Lower lobe of right lung (tissue), 2 donors: Measurements from ENCODE around the gene BCAM. TPM values are rescaled to one million over a fixed set of nuclear protein-coding genes. Genes with fewer than 3 reads are reported as not detected.
A peak's percentile ranks its signal among the peaks of the same experiment; 100 is the strongest.

Experiments
- ATAC-seq, 2 donors: fragments of 200-7000 bp; cut with Tn5 transposase; one replicate each; pipeline ENCODE4 v1.9.1; 2020 to 2022; ENCODE audit warnings: mild to moderate bottlenecking in 2 of 2, moderate library complexity in 2 of 2
- DNase-seq: peaks from one replicate; pipeline ENCODE4 v3.0.0-alpha.2; 2020
- H3K27ac ChIP-seq: fragments of 200-600 bp; one replicate; pipeline ENCODE4 v1.8.0; 2022
- H3K27me3 ChIP-seq: fragments of 200-600 bp; one replicate; pipeline ENCODE4 v1.8.0; 2022; ENCODE audit warnings: low read depth
- H3K36me3 ChIP-seq: fragments of 200-600 bp; one replicate; pipeline ENCODE4 v1.8.0; 2022; ENCODE audit warnings: mild to moderate bottlenecking
- H3K4me1 ChIP-seq: fragments of 200-600 bp; one replicate; pipeline ENCODE4 v1.8.0; 2022
- H3K4me3 ChIP-seq: fragments of 200-600 bp; one replicate; pipeline ENCODE4 v1.8.0; 2022; ENCODE audit warnings: mild to moderate bottlenecking
- H3K9me3 ChIP-seq: fragments of 200-600 bp; one replicate; pipeline ENCODE4 v1.8.0; 2022
- intact Hi-C: fragments of 100-400 bp; cut with DNase I; formaldehyde crosslinking; loops from one replicate; pipeline ENCODE4 v1.11.0; 2022
- long read RNA-seq: library from polyadenylated mRNA; unstranded; transcript quantifications from one replicate; pipeline ENCODE4 v2.0.0, GENCODE V29; 2021
- total RNA-seq: library from RNA; stranded (reverse); fragmentation: NEBNext Ultra II Directional; extraction: Animal tissue kit (Norgen Biotek cat#: 25700); gene quantifications from one replicate; pipeline ENCODE4 v1.2.1, GENCODE V29; 2021
- TF ChIP-seq, protein P1 (sequence below): fragments of 200-600 bp; IDR thresholded peaks from one replicate; pipeline ENCODE4 v1.8.0; 2022; ENCODE audit warnings: antibody characterized with exemption, mild to moderate bottlenecking
- donor health status: DM: no; HTN: yes; CAD: no; lungs with severe emphysema.

Gene BCAM
- total RNA-seq = 205 TPM
- long read RNA-seq, transcript BCAM-201 (15 exons, 2,453 nt) = major isoform, 30 of 64 reads
- long read RNA-seq, partial matches to known transcripts = 25 of 64 reads
- long read RNA-seq, other reads (novel, unspliced or antisense) = 6 of 64 reads

GRCh38 chr19:44808463-44809371, at the start of gene BCAM:
Gene BCAM, plus strand, starts transcription at chr19:44809103. Its CDS starts 22 bp downstream, at chr19:44809125.
- peaks cover 35% of the 10 kb centered on the region for H3K4me1 ChIP-seq
- H3K9me3 ChIP-seq = no peaks in the 10 kb centered on the region
- DNase-seq (peak; percentile 83), ATAC-seq (peak; percentile 91)
- intact Hi-C loops = no loop called here
- H3K4me3 ChIP-seq = peak within 1 kb of the TSS; percentile 71
- peak within 1 kb of the TSS; percentile 80 for H3K27ac ChIP-seq
- H3K36me3 ChIP-seq = peaks cover 21% of the 10 kb centered on the region
- TF ChIP-seq, protein P1, sequence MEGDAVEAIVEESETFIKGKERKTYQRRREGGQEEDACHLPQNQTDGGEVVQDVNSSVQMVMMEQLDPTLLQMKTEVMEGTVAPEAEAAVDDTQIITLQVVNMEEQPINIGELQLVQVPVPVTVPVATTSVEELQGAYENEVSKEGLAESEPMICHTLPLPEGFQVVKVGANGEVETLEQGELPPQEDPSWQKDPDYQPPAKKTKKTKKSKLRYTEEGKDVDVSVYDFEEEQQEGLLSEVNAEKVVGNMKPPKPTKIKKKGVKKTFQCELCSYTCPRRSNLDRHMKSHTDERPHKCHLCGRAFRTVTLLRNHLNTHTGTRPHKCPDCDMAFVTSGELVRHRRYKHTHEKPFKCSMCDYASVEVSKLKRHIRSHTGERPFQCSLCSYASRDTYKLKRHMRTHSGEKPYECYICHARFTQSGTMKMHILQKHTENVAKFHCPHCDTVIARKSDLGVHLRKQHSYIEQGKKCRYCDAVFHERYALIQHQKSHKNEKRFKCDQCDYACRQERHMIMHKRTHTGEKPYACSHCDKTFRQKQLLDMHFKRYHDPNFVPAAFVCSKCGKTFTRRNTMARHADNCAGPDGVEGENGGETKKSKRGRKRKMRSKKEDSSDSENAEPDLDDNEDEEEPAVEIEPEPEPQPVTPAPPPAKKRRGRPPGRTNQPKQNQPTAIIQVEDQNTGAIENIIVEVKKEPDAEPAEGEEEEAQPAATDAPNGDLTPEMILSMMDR = no peak
- no peaks in the 10 kb centered on the region for H3K27me3 ChIP-seq

GRCh38 chr19:44762038-44762437, 46.9 kb upstream of the BCAM start:
- intact Hi-C loops = no loop called here
- no peaks in the 10 kb centered on the region for H3K9me3 ChIP-seq
- no peak overlapping the region for H3K27ac ChIP-seq
- no peak for ATAC-seq
- H3K36me3 ChIP-seq = peaks cover 41% of the 10 kb centered on the region
- H3K4me1 ChIP-seq = peaks cover 17% of the 10 kb centered on the region
- TF ChIP-seq, protein P1 = no peak
- no peak for DNase-seq
- H3K27me3 ChIP-seq = no peaks in the 10 kb centered on the region
- no peak overlapping the region for H3K4me3 ChIP-seq

DNA sequence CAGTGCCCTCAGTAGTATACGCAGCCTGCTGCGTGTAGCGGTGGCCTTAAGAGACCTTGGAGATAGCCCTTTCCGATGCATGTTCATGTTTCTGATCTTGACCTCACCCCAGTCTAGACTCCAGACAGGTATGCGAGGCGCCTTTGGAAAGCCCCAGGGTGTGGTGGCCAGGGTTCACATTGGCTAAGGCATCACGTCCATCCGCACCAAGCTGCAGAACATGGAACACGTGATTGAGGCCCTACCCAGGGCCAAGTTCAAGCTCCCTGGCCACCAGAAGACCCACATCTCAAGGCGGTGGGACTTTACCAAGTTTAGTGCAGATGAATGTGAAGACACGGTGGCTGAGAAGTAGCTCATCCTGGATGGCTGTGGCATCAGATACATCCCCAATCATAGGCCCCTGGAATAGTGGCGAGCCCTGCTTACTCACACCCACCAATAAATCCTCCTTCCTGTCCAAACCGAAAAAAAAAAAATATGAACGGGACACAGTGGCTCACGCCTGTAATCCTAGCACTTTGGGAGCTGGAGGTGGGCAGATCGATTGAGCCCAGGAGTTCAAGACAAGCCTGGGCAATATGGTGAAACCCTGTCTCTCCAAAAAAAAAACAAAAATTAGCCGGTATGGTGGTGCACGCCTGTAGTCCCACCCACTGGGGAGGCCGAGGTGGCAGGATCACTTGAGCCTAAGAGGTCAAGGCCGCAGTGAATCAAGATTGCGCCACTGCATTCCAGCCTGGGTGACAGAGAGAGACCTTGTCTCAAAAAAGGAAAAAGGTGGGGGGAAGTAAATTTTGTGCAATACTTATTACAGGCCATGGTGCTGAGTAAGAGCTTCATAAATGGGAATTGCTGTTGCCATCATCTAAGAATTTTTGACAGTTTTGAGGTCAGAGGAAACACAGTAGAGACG, 43.6 kb upstream of the BCAM start:
- intact Hi-C loops = no loop called here
- Histone ChIP-seq H3K27me3 (no peaks in the 10 kb centered on the region), H3K36me3 (peaks cover 13% of the 10 kb centered on the region), H3K27ac (no peak overlapping the region), H3K4me1 (peaks cover 12% of the 10 kb centered on the region), H3K4me3 (no peak overlapping the region), H3K9me3 (no peaks in the 10 kb centered on the region)
- TF ChIP-seq, protein P1 = no peak
- DNase-seq (peak; percentile 73), ATAC-seq (peak; percentile 13 to 15)

DNA sequence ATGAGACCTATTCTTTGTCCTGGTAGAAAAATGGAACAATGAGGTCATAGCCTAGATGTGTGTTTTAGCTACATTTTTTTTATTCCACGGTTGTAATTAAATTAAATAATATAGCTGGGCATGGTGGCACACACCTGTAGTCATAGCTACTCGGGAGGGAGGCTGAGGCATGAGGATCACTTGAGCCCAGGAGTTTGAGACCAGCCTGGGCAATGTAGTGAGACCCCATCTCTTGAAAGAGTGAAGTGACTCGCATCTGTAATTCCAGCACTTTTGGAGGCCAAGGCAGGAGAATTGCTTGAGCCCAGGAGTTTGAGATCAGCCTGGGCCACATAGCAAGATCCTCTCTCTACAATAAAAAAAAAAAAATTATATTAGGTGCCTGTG, 43.0 kb upstream of the BCAM start:
- Histone ChIP-seq H3K36me3 (peaks cover 6% of the 10 kb centered on the region), H3K4me1 (peaks cover 19% of the 10 kb centered on the region), H3K27ac (no peak overlapping the region), H3K27me3 (no peaks in the 10 kb centered on the region), H3K4me3 (no peak overlapping the region), H3K9me3 (no peaks in the 10 kb centered on the region)
- TF ChIP-seq, protein P1 = no peak
- intact Hi-C loops = no loop called here
- DNase-seq (no peak), ATAC-seq (no peak)
